Ishikawa (cell line): ENCODE data around the gene DEFB110.

Experiments used
- CEBPB ChIP-seq: IDR thresholded peaks from 2 replicates; pipeline ENCODE4 v1.6.1; 2012
- CREB1 ChIP-seq: IDR thresholded peaks from 2 replicates; pipeline ENCODE4 v1.6.1; 2012; ENCODE audit warnings: low read depth
- EP300 ChIP-seq: IDR thresholded peaks from 2 replicates; pipeline ENCODE4 v1.6.1; 2012; ENCODE audit warnings: borderline replicate concordance
- FOXM1 ChIP-seq: IDR thresholded peaks from 2 replicates; pipeline ENCODE4 v1.6.1; 2012; ENCODE audit warnings: low read depth, borderline replicate concordance
- MAX ChIP-seq: IDR thresholded peaks from 2 replicates; pipeline ENCODE4 v1.6.1; 2012
- RAD21 ChIP-seq: IDR thresholded peaks from 2 replicates; pipeline ENCODE4 v1.6.1; 2012; ENCODE audit warnings: low read depth
- REST ChIP-seq: IDR thresholded peaks from 2 replicates; pipeline ENCODE4 v1.6.1; 2012; ENCODE audit warnings: low read depth, mild to moderate bottlenecking
- TAF1 ChIP-seq: IDR thresholded peaks from 2 replicates; pipeline ENCODE4 v1.6.1; 2012; ENCODE audit warnings: low read depth, mild to moderate bottlenecking
- TCF12 ChIP-seq: IDR thresholded peaks from 2 replicates; pipeline ENCODE4 v1.6.1; 2012; ENCODE audit warnings: low read depth
- TEAD4 ChIP-seq: IDR thresholded peaks from 2 replicates; pipeline ENCODE4 v1.6.1; 2012
- YY1 ChIP-seq: IDR thresholded peaks from 2 replicates; pipeline ENCODE4 v1.6.1; 2012; ENCODE audit warnings: low read depth

- TF ChIP-seq TAF1: no peak
- TF ChIP-seq CREB1: no peak
- TF ChIP-seq CEBPB: no peak
- TF ChIP-seq TEAD4: no peak
- no peak for TF ChIP-seq RAD21
- TF ChIP-seq REST: no peak
- no peak for TF ChIP-seq EP300
- no peak for TF ChIP-seq MAX
- TF ChIP-seq FOXM1: no peak
- no peak for TF ChIP-seq TCF12
- TF ChIP-seq YY1: no peak
Measured at GRCh38 chr6:49986551-49986950, 35.2 kb downstream of the DEFB110 start.
